GM18526 (cell line): ENCODE measurements around the gene ESPNL.

ENCODE experiments used
- POLR2A ChIP-seq: IDR thresholded peaks from 3 replicates; pipeline ENCODE4 v1.6.1; 2011; ENCODE audit not compliant: insufficient read length; ENCODE audit errors: extremely low read depth

The ESPNL gene

DNA sequence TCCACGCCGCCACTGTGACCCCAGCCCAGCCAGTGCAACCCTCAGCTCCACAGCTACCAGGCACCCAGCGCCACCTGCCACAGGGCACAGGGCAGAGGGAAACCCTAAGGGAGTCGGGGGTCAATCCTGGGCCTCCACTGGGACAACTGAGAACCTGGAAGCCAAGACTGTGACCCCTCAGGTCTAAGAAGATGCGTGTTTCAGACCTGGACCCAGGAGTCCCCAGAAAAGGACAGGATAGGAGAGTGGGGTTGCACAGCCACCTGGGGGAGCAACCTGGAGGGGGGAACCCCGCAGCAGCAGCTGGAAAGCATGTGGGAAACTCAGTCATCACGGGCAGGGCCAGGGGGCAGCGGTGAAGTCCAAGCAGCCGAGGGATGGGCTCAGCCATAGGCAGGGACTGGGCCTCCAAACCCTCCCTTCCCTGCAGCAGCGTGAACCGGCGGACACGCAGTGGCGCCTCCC lies 4.1 kb downstream of the ESPNL start:
- no peak for TF ChIP-seq POLR2A

GRCh38 chr2:238104691-238105371 lies 4.7 kb downstream of the ESPNL start:
- TF ChIP-seq POLR2A, result no peak

DNA sequence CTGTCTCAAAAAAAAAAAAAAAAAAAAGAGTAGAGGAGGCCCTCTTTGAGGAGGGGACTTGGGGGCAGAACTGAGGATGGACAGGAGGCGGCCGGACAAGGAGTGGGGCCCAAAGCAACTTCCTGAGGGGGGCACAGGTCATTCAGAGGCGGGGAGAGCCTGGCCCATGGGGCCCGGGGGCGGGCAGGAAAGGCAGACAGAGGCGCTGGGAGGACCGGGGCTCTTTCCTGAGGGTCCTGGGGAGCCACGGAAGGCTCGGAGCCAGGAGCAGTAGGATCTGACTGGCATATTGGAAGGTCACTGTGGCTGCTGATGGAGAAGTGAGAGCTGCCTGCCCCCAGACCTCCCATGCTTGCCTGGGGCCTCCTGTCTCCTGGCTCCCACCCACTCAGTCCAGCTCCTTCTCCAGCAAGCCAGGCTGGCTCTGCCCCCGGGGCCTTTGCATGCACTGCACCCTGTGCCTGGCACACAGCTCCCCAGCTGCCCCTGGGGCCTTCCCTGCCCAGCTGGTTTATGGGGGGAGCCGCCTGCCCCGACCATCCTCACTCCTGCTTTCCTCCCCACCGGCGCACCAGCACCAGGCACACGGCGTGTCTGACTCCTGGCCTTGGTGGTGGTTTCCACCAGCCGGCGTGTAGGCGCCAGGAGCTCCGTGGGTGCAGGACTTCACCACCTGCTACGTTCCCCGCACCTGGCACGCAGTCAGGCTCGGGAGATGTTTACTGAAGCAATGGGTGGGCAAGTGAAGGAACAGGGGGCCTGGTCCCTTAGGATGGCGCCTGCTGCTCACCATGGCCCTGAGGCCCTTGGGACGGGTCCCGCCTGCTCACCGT lies 5.6 kb downstream of the ESPNL start:
- TF ChIP-seq POLR2A, result no peak

- no peak for TF ChIP-seq POLR2A
Measured at GRCh38 chr2:238106339-238106697, 6.2 kb downstream of the ESPNL start.

GRCh38 chr2:238106698-238107524 lies 6.8 kb downstream of the ESPNL start:
- no peak for TF ChIP-seq POLR2A

- TF ChIP-seq POLR2A, result peak; percentile 27
Measured at GRCh38 chr2:238107525-238108422, 7.6 kb downstream of the ESPNL start.

- peak; percentile 16 for TF ChIP-seq POLR2A
Measured at GRCh38 chr2:238108423-238109183, 8.5 kb downstream of the ESPNL start.

GRCh38 chr2:238113611-238114010 lies 13.5 kb downstream of the ESPNL start:
- no peak for TF ChIP-seq POLR2A

DNA sequence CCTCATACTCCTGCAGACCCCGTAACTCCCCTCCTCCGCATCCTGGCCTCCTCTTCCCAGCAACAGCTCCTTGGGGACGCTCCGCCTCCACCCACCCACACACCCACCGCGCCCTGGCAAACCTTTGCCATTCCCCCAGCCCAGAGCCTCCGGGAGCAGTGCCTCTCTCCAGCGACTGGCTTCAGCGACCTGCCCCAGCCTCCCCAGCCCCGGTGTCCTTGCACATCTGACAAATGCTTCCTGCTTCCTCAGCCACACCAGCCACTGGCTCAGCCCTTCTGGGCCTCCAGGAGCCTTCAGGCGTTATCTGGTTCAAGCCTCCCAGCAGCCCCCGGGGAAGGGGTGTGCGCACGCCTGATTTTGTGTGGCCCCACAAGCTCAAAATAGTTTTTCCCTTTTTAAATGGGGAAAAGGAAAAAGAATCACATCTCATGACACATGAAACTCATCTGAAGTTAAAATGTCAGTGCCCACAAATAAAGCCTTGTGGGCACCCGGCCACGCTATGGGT lies 14.2 kb downstream of the ESPNL start:
- no peak for TF ChIP-seq POLR2A

DNA sequence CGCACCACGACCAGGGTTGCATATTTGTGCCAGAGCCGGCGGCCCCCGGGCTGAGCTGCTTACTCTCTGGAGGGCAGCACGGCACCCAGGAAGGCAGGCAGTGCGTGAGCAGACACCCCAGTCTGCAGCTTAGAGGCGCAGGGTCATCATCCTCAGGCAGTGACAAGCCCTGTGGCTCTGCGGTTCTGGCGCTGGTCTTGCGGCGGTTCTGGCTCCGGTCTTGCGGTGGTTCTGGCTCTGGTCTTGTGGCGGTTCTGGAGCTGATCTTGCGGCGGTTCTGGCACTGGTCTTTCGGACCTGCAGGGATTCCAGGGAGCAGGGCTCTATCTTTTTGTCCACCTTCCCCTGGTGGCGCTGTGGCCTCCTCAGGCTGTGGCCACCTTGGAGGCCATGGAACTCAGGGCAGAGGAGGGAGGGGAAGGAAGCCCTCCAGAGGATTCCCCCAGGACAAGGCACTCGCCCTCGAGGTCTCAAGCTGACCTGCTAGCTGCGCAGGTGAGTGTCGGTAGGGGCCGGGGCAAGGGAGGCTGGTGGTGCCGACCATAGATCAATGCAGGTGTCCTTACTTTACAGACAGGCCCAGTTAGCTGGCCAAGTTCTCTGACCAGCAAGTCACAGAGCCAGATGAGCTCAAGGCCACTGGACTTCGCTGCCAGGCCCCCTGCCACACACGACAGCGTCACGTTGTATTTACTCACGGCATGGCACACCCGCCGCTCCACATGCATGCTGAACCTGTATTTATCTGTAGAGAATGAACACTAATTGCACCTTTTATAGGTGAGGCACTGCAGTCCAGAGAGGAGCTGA lies 14.9 kb downstream of the ESPNL start:
- TF ChIP-seq POLR2A, result no peak

GRCh38 chr2:238116298-238117198 lies 16.4 kb downstream of the ESPNL start:
- TF ChIP-seq POLR2A, result no peak
